H9 (cell line): Measurements from ENCODE around the gene ADAMTS18. TPM values are rescaled to one million over a fixed set of nuclear protein-coding genes. Genes with fewer than 3 reads are reported as not detected.

Experiments
- DNase-seq: peaks from one replicate; pipeline ENCODE4 v3.0.0-alpha.2; 2017
- H2AFZ ChIP-seq: one replicate; pipeline ENCODE4 v1.6.1; 2013; ENCODE audit warnings: mild to moderate bottlenecking, low read length, control low read depth, moderate library complexity
- H2AK5ac ChIP-seq: 2 replicates; pipeline ENCODE4 v1.6.1; 2013; ENCODE audit warnings: low read length, control low read depth, mixed read lengths; ENCODE audit not compliant: insufficient read length
- H2BK120ac ChIP-seq: one replicate; pipeline ENCODE4 v1.6.1; 2013; ENCODE audit warnings: low read depth, mild to moderate bottlenecking, low read length, control low read depth, inconsistent platforms; ENCODE audit not compliant: poor library complexity, severe bottlenecking
- H2BK12ac ChIP-seq: 2 replicates; pipeline ENCODE4 v1.6.1; 2013; ENCODE audit warnings: low read length, control low read depth, mixed read lengths, low read depth; ENCODE audit not compliant: insufficient read length
- H2BK15ac ChIP-seq: 2 replicates; pipeline ENCODE4 v1.6.1; 2013; ENCODE audit warnings: low read depth, low read length, control low read depth
- H2BK20ac ChIP-seq: one replicate; pipeline ENCODE4 v1.6.1; 2013; ENCODE audit warnings: low read depth, mild to moderate bottlenecking, low read length, control low read depth, inconsistent platforms; ENCODE audit not compliant: poor library complexity, severe bottlenecking
- H2BK5ac ChIP-seq: 2 replicates; pipeline ENCODE4 v1.6.1; 2013; ENCODE audit warnings: low read length, control low read depth, mixed read lengths; ENCODE audit not compliant: insufficient read length
- H3K14ac ChIP-seq: 2 replicates; pipeline ENCODE4 v1.6.1; 2013; ENCODE audit warnings: low read length, control low read depth; ENCODE audit not compliant: insufficient read depth
- H3K18ac ChIP-seq: 2 replicates; pipeline ENCODE4 v1.6.1; 2013; ENCODE audit warnings: low read depth, mild to moderate bottlenecking, mixed read lengths, low read length, control low read depth; ENCODE audit not compliant: insufficient read length
- H3K23ac ChIP-seq: 2 replicates; pipeline ENCODE4 v1.6.1; 2013; ENCODE audit warnings: low read length, control low read depth, mixed read lengths, low read depth; ENCODE audit not compliant: insufficient read length
- H3K23me2 ChIP-seq: 2 replicates; pipeline ENCODE4 v1.6.1; 2013; ENCODE audit warnings: low read depth, mild to moderate bottlenecking, mixed read lengths, low read length, control low read depth; ENCODE audit not compliant: insufficient read length, poor library complexity, severe bottlenecking
- H3K27ac ChIP-seq: 2 replicates; pipeline ENCODE4 v1.5.1; 2013; ENCODE audit warnings: low read length, control low read depth, mixed read lengths, low read depth; ENCODE audit not compliant: insufficient read length
- H3K27me3 ChIP-seq: 2 replicates; pipeline ENCODE4 v1.6.1; 2013; ENCODE audit warnings: low read length, control low read depth, inconsistent platforms; ENCODE audit not compliant: insufficient read depth
- H3K4ac ChIP-seq: 2 replicates; pipeline ENCODE4 v1.6.1; 2013; ENCODE audit warnings: low read depth, mild to moderate bottlenecking, control low read depth, inconsistent platforms, low read length, moderate library complexity
- H3K4me1 ChIP-seq: 2 replicates; pipeline ENCODE4 v1.6.1; 2013; ENCODE audit warnings: low read length, control low read depth, inconsistent platforms; ENCODE audit not compliant: insufficient read depth
- H3K4me2 ChIP-seq: 2 replicates; pipeline ENCODE4 v1.6.1; 2013; ENCODE audit warnings: low read length, control low read depth, mixed read lengths; ENCODE audit not compliant: insufficient read length, insufficient read depth
- H3K56ac ChIP-seq: 2 replicates; pipeline ENCODE4 v1.6.1; 2013; ENCODE audit warnings: low read depth, mild to moderate bottlenecking, mixed read lengths, low read length, control low read depth; ENCODE audit not compliant: insufficient read length
- H3K79me1 ChIP-seq: 2 replicates; pipeline ENCODE4 v1.6.1; 2013; ENCODE audit warnings: low read depth, mild to moderate bottlenecking, moderate library complexity, low read length, control low read depth, inconsistent platforms; ENCODE audit not compliant: insufficient read depth, poor library complexity, severe bottlenecking
- H3K79me2 ChIP-seq: 2 replicates; pipeline ENCODE4 v1.6.1; 2013; ENCODE audit warnings: low read length, control low read depth, inconsistent platforms; ENCODE audit not compliant: insufficient read depth
- H3K9ac ChIP-seq: 2 replicates; pipeline ENCODE4 v1.6.1; 2013; ENCODE audit warnings: low read length, control low read depth, mixed read lengths; ENCODE audit not compliant: insufficient read length; ENCODE audit errors: extremely low read depth
- H3K9me3 ChIP-seq: one replicate; pipeline ENCODE4 v1.6.1; 2013; ENCODE audit warnings: low read depth, low read length, inconsistent platforms; ENCODE audit not compliant: control insufficient read depth
- H3T11ph ChIP-seq: one replicate; pipeline ENCODE4 v1.6.1; 2013; ENCODE audit warnings: mild to moderate bottlenecking, low read length, control low read depth, inconsistent platforms
- H4K20me1 ChIP-seq: one replicate; pipeline ENCODE4 v1.6.1; 2013; ENCODE audit not compliant: control insufficient read depth, insufficient read length, insufficient read depth
- H4K5ac ChIP-seq: 2 replicates; pipeline ENCODE4 v1.6.1; 2013; ENCODE audit warnings: low read depth, mild to moderate bottlenecking, mixed read lengths, low read length, control low read depth; ENCODE audit not compliant: insufficient read length
- H4K8ac ChIP-seq: replicated peaks from 2 replicates; pipeline ENCODE4 v1.6.1; 2013; ENCODE audit warnings: low read length, control low read depth, mixed read lengths, low read depth; ENCODE audit not compliant: insufficient read length
- H4K91ac ChIP-seq: 2 replicates; pipeline ENCODE4 v1.6.1; 2013; ENCODE audit warnings: low read depth, mild to moderate bottlenecking, moderate library complexity, mixed read lengths, low read length, control low read depth; ENCODE audit not compliant: insufficient read length
- H3K27ac Mint-ChIP-seq, 3 experiments: 2 replicates in 2 of 3; 3 replicates in 1 of 3; pipeline ENCODE4 v1.8.0; 2020 to 2021; ENCODE audit warnings: mixed read lengths in 3 of 3, mild to moderate bottlenecking in 1 of 3, moderate library complexity in 1 of 3
- H3K27me3 Mint-ChIP-seq: 2 replicates; pipeline ENCODE4 v1.8.0; 2021; ENCODE audit warnings: low read depth, mild to moderate bottlenecking, moderate library complexity, mixed read lengths
- H3K36me3 Mint-ChIP-seq, 3 experiments: 2 replicates in 2 of 3; 3 replicates in 1 of 3; pipeline ENCODE4 v1.8.0; 2020 to 2021; ENCODE audit warnings: low read depth in 3 of 3, mixed read lengths in 3 of 3; ENCODE audit not compliant: insufficient read depth in 1 of 3
- H3K4me1 Mint-ChIP-seq, 2 experiments: 2 replicates each; pipeline ENCODE4 v1.8.0; 2020; ENCODE audit warnings: mixed read lengths in 2 of 2
- H3K4me3 Mint-ChIP-seq, 2 experiments: 2 replicates in 1 of 2; 3 replicates in 1 of 2; pipeline ENCODE4 v1.8.0; 2020 to 2021; ENCODE audit warnings: mild to moderate bottlenecking in 2 of 2, mixed read lengths in 2 of 2, moderate library complexity in 1 of 2
- H3K9me3 Mint-ChIP-seq, 2 experiments: 2 replicates in 1 of 2; 3 replicates in 1 of 2; pipeline ENCODE4 v1.8.0; 2020; ENCODE audit warnings: mild to moderate bottlenecking in 2 of 2, mixed read lengths in 2 of 2, moderate library complexity in 1 of 2
- CTCF ChIP-seq: fragments of 200-600 bp; sonication (generic); conservative IDR thresholded peaks from 3 replicates; pipeline ENCODE4 v1.8.0; 2021; ENCODE audit warnings: antibody characterized with exemption, mild to moderate bottlenecking
- WGBS: extraction: QIAGEN DNeasy Blood & Tissue Kit; methylation state at CpG from one replicate; pipeline ENCODE4 v1.1.7; 2013; ENCODE audit warnings: missing lambda C conversion rate, low lambda C conversion rate, mixed read lengths; ENCODE audit not compliant: insufficient read length; ENCODE audit errors: extremely low coverage; 5-methylcytosine and 5-hydroxymethylcytosine counted together
- total RNA-seq: library from RNA; stranded (reverse); gene quantifications from 2 replicates; pipeline ENCODE4 v1.2.1, GENCODE V29; 2021

Gene ADAMTS18
- total RNA-seq, 1 experiment from 2014 or later: 0.07 TPM

GRCh38 chr16:77328274-77328673 is 106.6 kb downstream of the ADAMTS18 start:
- H2BK120ac ChIP-seq: no peak overlapping the region
- H3K36me3 Mint-ChIP-seq: no peaks in the 10 kb centered on the region
- H3K18ac ChIP-seq: no peak overlapping the region
- no peak overlapping the region for H3K4me2 ChIP-seq
- H3K9ac ChIP-seq: no peak overlapping the region
- H4K5ac ChIP-seq: no peak overlapping the region
- H2BK15ac ChIP-seq: no peak overlapping the region
- peaks cover 8 to 17% of the 10 kb centered on the region in 2 experiments for H3K4me1 Mint-ChIP-seq
- no peaks in the 10 kb centered on the region for H4K20me1 ChIP-seq
- no peak overlapping the region for H2BK5ac ChIP-seq
- no peak overlapping the region for H3K56ac ChIP-seq
- no peaks in the 10 kb centered on the region for H3K27me3 ChIP-seq
- TF ChIP-seq CTCF: no peak
- no CpG with 5 or more reads among the region's 7 CpGs for WGBS
- H3K23me2 ChIP-seq: no peaks in the 10 kb centered on the region
- no peaks in the 10 kb centered on the region for H3K79me2 ChIP-seq
- H3K4ac ChIP-seq: no peak overlapping the region
- no peak overlapping the region for H2AK5ac ChIP-seq
- H3K9me3 Mint-ChIP-seq: no peaks in the 10 kb centered on the region
- no peaks in the 10 kb centered on the region for H3K9me3 ChIP-seq
- no peak for DNase-seq
- no peak overlapping the region for H3K14ac ChIP-seq
- no peak overlapping the region for H2AFZ ChIP-seq
- H3T11ph ChIP-seq: no peak overlapping the region
- no peak overlapping the region for H3K27ac Mint-ChIP-seq
- H2BK12ac ChIP-seq: no peak overlapping the region
- no peak overlapping the region for H2BK20ac ChIP-seq
- no peak overlapping the region for H3K4me3 Mint-ChIP-seq
- no peaks in the 10 kb centered on the region; the same call in 1 of the 2 replicates for H3K27me3 Mint-ChIP-seq
- H4K8ac ChIP-seq: no peak overlapping the region
- no peaks in the 10 kb centered on the region for H3K4me1 ChIP-seq
- H4K91ac ChIP-seq: no peak overlapping the region
- no peak overlapping the region for H3K23ac ChIP-seq
- H3K79me1 ChIP-seq: no peaks in the 10 kb centered on the region
- H3K27ac ChIP-seq: no peak overlapping the region
